MCF 10A (cell line): ENCODE data around the gene VAV3. TPM values are rescaled to one million over a fixed set of nuclear protein-coding genes. Genes with fewer than 3 reads are reported as not detected.

ENCODE experiments used
- BruUV-seq: library from RNA; stranded (reverse); fragments of 400-500 nt; replicated peaks from 2 replicates; lab custom pipeline; 2021; lab: Mats Ljungman, UMichigan
- CTCF ChIA-PET: fragments of 300-600 bp; sonication (Branson Sonifier 250); formaldehyde crosslinking; extraction: SDS; loops from one replicate; lab custom pipeline; 2021; ENCODE audit warnings: antibody characterized with exemption, inconsistent platforms; lab: Yijun Ruan, JAX
- POLR2A ChIA-PET: fragments of 300-600, 350-650 bp; sonication (Branson Sonifier 250); formaldehyde crosslinking; extraction: SDS; loops from one replicate; lab custom pipeline; 2020; ENCODE audit warnings: antibody characterized with exemption, inconsistent platforms; lab: Yijun Ruan, JAX
- DNase-seq: peaks from one replicate; pipeline ENCODE4 v3.0.0-alpha.2; 2018; ENCODE audit not compliant: unreplicated experiment
- H3K27ac Mint-ChIP-seq: one replicate; pipeline ENCODE4 v1.8.0; 2022; ENCODE audit warnings: mild to moderate bottlenecking, low read depth, mixed read lengths; ENCODE audit not compliant: unreplicated experiment
- H3K27me3 Mint-ChIP-seq: one replicate; pipeline ENCODE4 v1.8.0; 2022; ENCODE audit warnings: mixed read lengths; ENCODE audit not compliant: insufficient read depth, unreplicated experiment
- H3K36me3 Mint-ChIP-seq: one replicate; pipeline ENCODE4 v1.8.0; 2022; ENCODE audit warnings: mild to moderate bottlenecking, moderate library complexity, mixed read lengths; ENCODE audit not compliant: insufficient read depth, unreplicated experiment
- H3K4me1 Mint-ChIP-seq: one replicate; pipeline ENCODE4 v1.8.0; 2022; ENCODE audit warnings: mixed read lengths; ENCODE audit not compliant: insufficient read depth, unreplicated experiment
- H3K4me3 Mint-ChIP-seq: one replicate; pipeline ENCODE4 v1.8.0; 2022; ENCODE audit warnings: mild to moderate bottlenecking, moderate library complexity, mixed read lengths; ENCODE audit not compliant: unreplicated experiment
- H3K9me3 Mint-ChIP-seq: one replicate; pipeline ENCODE4 v1.8.0; 2022; ENCODE audit warnings: mixed read lengths; ENCODE audit not compliant: unreplicated experiment
- intact Hi-C: fragments of 100-400 bp; cut with micrococcal nuclease; formaldehyde crosslinking; loops from 2 replicates; pipeline ENCODE4 v1.14.1; 2022
- total RNA-seq: library from RNA; stranded (reverse); gene quantifications from 2 replicates; pipeline ENCODE4 v1.2.3, GENCODE V29; 2022
- TF ChIP-seq, protein P1 (sequence below): fragments of 200-600 bp; IDR thresholded peaks from one replicate; pipeline ENCODE4 v1.8.0; 2022; ENCODE audit warnings: antibody characterized with exemption, mild to moderate bottlenecking; ENCODE audit not compliant: unreplicated experiment

VAV3 gene
- total RNA-seq, 1 experiment from 2014 or later = 2.0 TPM

DNA sequence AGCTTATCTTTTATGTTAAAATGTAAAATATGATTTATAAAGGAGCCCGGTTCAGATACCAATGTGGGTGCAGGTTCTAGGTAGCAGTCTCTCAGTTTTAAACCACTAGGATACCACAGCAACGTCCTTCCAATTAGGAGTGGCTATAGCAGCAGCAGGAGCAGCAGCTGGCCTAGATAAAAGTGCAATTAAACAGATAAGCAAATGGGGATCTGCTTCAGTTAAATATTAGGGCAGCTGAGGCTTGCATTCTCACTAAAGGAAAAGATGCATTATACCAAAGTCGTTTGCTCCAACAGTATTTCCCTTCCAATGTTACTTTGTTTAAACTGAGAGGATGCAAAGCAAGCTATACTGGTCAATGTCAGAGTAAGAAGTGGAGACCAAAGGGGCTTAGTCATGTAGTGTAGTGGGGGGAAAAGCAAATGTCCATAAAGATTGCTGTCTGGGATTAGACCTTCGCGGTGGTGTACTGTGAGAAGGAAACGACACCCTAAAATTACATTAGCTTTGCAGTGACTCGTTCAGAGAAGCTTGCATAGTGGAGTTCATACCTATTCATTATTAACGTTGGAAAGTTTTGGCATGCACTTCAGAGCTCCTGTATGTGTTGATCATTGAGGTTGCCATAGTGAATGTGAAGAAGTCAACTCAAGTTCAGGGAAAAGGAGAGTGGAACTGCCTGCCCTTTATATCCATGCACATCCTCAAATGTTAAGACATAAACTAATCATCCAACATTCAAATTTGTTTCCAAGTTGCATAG, 272.2 kb downstream of the VAV3 start:
- no peak for DNase-seq
- H3K36me3 Mint-ChIP-seq = peaks cover 6% of the 10 kb centered on the region
- POLR2A ChIA-PET = interaction anchor here (0.7 to 2.3 kb wide), 7 partner anchors 10 to 490 kb away, joined by 3 to 11 read pairs (median 4); no protein-coding TSS in a partner anchor
- no peak overlapping the region for H3K4me3 Mint-ChIP-seq
- intact Hi-C loops = no loop called here
- no peaks in the 10 kb centered on the region for H3K9me3 Mint-ChIP-seq
- peaks cover 31% of the 10 kb centered on the region for H3K4me1 Mint-ChIP-seq
- no peak overlapping the region for H3K27ac Mint-ChIP-seq
- no TSS peak for BruUV-seq
- CTCF ChIA-PET = interaction anchor here (1.2 to 1.8 kb wide), 3 partner anchors 30 to 164 kb away, joined by 4 to 7 read pairs (median 7); no protein-coding TSS in a partner anchor
- H3K27me3 Mint-ChIP-seq = no peaks in the 10 kb centered on the region
- TF ChIP-seq, protein P1, sequence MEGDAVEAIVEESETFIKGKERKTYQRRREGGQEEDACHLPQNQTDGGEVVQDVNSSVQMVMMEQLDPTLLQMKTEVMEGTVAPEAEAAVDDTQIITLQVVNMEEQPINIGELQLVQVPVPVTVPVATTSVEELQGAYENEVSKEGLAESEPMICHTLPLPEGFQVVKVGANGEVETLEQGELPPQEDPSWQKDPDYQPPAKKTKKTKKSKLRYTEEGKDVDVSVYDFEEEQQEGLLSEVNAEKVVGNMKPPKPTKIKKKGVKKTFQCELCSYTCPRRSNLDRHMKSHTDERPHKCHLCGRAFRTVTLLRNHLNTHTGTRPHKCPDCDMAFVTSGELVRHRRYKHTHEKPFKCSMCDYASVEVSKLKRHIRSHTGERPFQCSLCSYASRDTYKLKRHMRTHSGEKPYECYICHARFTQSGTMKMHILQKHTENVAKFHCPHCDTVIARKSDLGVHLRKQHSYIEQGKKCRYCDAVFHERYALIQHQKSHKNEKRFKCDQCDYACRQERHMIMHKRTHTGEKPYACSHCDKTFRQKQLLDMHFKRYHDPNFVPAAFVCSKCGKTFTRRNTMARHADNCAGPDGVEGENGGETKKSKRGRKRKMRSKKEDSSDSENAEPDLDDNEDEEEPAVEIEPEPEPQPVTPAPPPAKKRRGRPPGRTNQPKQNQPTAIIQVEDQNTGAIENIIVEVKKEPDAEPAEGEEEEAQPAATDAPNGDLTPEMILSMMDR = no peak

DNA sequence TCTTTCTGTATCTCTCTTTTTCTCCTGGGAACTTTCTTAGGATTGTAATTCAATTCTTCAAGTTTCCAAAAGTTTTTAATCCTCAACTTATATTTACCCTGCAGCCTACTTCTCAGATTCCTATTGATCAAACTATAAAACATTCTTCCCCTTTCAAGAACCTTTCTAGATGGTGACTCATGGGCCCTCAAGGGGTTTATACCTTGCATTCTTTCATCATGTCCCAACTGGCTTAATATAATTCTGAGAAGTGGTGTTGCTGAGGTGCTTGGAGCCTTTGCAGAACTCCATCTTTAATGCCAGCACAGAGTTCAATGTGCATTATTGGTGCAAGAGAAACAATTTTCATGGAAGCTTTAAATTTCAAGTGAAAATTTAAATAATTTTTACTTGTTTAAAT, 273.4 kb downstream of the VAV3 start:
- Mint-ChIP-seq H3K27me3 (no peaks in the 10 kb centered on the region), H3K4me3 (no peak overlapping the region), H3K36me3 (peaks cover 6% of the 10 kb centered on the region), H3K4me1 (peaks cover 31% of the 10 kb centered on the region), H3K27ac (no peak overlapping the region), H3K9me3 (no peaks in the 10 kb centered on the region)
- TF ChIP-seq, protein P1 = no peak
- ChIA-PET CTCF (interaction anchor here (1.7 to 1.8 kb wide), 2 partner anchors 32 to 163 kb away, joined by 4 to 7 read pairs; no protein-coding TSS in a partner anchor), POLR2A (interaction anchor here (0.7 to 4.0 kb wide), 6 partner anchors 8 to 155 kb away, joined by 3 to 48 read pairs (median 8); no protein-coding TSS in a partner anchor)
- intact Hi-C loops = no loop called here
- peak; percentile 90 for DNase-seq
- no TSS peak for BruUV-seq

DNA sequence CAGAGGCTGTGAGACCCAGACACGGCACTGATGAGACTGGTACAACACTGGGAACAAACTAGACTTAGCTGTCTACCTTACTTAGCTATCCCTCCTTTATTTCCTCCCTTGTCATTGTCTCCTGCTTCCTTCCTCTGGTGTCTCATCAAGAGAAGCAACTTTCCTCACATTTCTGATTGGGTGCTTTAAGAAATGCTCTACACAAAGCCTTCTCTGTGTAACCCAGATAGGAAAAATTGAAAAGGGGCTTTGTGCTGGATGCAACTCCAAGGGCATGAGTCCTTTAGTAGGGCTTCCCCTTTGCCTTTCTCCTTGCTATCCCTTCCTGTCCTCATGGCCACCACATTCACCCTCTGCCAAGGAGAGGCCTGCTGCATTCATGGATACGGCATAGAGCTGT, 274.5 kb downstream of the VAV3 start:
- no peaks in the 10 kb centered on the region for H3K27me3 Mint-ChIP-seq
- TF ChIP-seq, protein P1 = no peak
- peaks cover 6% of the 10 kb centered on the region for H3K36me3 Mint-ChIP-seq
- no peaks in the 10 kb centered on the region for H3K9me3 Mint-ChIP-seq
- H3K4me3 Mint-ChIP-seq = peak overlapping the region; percentile 31
- peaks cover 38% of the 10 kb centered on the region for H3K4me1 Mint-ChIP-seq
- peak overlapping the region; percentile 46 for H3K27ac Mint-ChIP-seq
- ChIA-PET CTCF (interaction anchor here (1.2 to 2.9 kb wide), 5 partner anchors 13 to 252 kb away, joined by 3 to 12 read pairs (median 4); no protein-coding TSS in a partner anchor), POLR2A (interaction anchor here (0.7 to 4.0 kb wide), 9 partner anchors 12 to 1098 kb away, joined by 3 to 70 read pairs (median 25); no protein-coding TSS in a partner anchor)
- DNase-seq = no peak
- BruUV-seq = no TSS peak
- intact Hi-C loops = no loop called here

DNA sequence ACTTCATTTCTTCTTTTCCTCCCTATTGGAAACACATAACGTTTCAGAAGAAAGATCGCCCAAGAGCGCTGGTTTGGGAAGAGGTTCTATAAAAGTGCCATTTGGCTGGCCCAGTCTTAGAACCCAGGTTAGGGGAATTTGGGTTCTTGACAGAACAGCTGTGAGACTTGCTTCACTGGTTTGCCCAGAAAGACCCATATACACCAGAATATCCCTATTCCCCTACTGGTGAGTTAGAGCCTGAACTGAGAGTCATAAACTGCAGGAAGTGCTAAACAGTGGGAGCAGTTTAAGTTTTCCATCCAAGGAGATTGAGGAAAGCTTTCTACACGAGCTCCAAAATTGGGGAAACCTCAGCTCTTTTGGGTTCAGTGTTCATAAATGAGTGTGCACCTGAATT, 275.2 kb downstream of the VAV3 start:
- intact Hi-C loops = no loop called here

More for the DNA sequence above, 275.2 kb downstream of the VAV3 start:
- H3K27ac Mint-ChIP-seq = peak overlapping the region; percentile 90
- TF ChIP-seq, protein P1 = no peak
- no peaks in the 10 kb centered on the region for H3K27me3 Mint-ChIP-seq
- POLR2A ChIA-PET = interaction anchor here (0.7 to 4.0 kb wide), 11 partner anchors 11 to 1099 kb away, joined by 3 to 70 read pairs (median 19); no protein-coding TSS in a partner anchor
- H3K36me3 Mint-ChIP-seq = peaks cover 6% of the 10 kb centered on the region
- CTCF ChIA-PET = interaction anchor here (0.6 to 2.9 kb wide), 11 partner anchors 10 to 428 kb away, joined by 3 to 12 read pairs (median 4); no protein-coding TSS in a partner anchor
- no peaks in the 10 kb centered on the region for H3K9me3 Mint-ChIP-seq
- H3K4me3 Mint-ChIP-seq = peak overlapping the region; percentile 79
- BruUV-seq = no TSS peak
- DNase-seq = no peak
- H3K4me1 Mint-ChIP-seq = peaks cover 42% of the 10 kb centered on the region
